GM13976 (cell line): ENCODE measurements around the gene ZNF154.

Source experiments
- DNase-seq: peaks from one replicate; pipeline ENCODE4 v3.0.0; 2012; ENCODE audit warnings: low spot score
- CTCF ChIP-seq: IDR thresholded peaks from 2 replicates; pipeline ENCODE4 v1.5.1; 2012; ENCODE audit warnings: borderline replicate concordance, mild to moderate bottlenecking; ENCODE audit not compliant: insufficient read depth; ENCODE audit errors: extremely low read depth, missing control alignments, control extremely low read depth
- in situ Hi-C: fragments of 300-500 bp; cut with MboI; formaldehyde crosslinking; loops from one replicate; pipeline ENCODE4 v1.12.0; 2022; ENCODE audit warnings: low sequenced_read_pairs, mixed read lengths, inconsistent platforms; ENCODE audit not compliant: unreplicated experiment

Gene ZNF154

GRCh38 chr19:57708641-57709361, at the start of gene ZNF154:
Gene ZNF154, minus strand, starts transcription at chr19:57709204. Its CDS starts 233 bp downstream, at chr19:57708971.
- TF ChIP-seq CTCF = no peak
- in situ Hi-C loops = no loop called here

GRCh38 chr19:57757941-57758340, 48.9 kb upstream of the ZNF154 start:
- no peak for DNase-seq
- in situ Hi-C loops = no loop called here
- TF ChIP-seq CTCF = no peak

More at GRCh38 chr19:57708641-57709361, at the start of gene ZNF154:
- peak; percentile 83 for DNase-seq

- no peak for TF ChIP-seq CTCF
- no peak for DNase-seq
- in situ Hi-C loops = no loop called here
These were observed 46.0 kb upstream of the ZNF154 start for GRCh38 chr19:57755031-57755430.

GRCh38 chr19:57754091-57754673, 45.2 kb upstream of the ZNF154 start:
- in situ Hi-C loops = no loop called here
- DNase-seq = no peak
- TF ChIP-seq CTCF = no peak

GRCh38 chr19:57748029-57748428, 39.0 kb upstream of the ZNF154 start:
- TF ChIP-seq CTCF = no peak
- no peak for DNase-seq
- in situ Hi-C loops = no loop called here

- no peak for TF ChIP-seq CTCF
- DNase-seq = no peak
- in situ Hi-C loops = no loop called here
These were observed 38.4 kb upstream of the ZNF154 start for GRCh38 chr19:57747472-57747807.
